HUES64 (cell line): ENCODE data around the gene CYP26A1.

Experiments
- H3K27ac ChIP-seq: 2 replicates; pipeline ENCODE4 v1.7.0; 2013; ENCODE audit warnings: low read depth, low read length, inconsistent platforms
- H3K27me3 ChIP-seq: 2 replicates; pipeline ENCODE4 v1.6.1; 2013; ENCODE audit warnings: mild to moderate bottlenecking, low read length; ENCODE audit not compliant: insufficient read depth
- H3K36me3 ChIP-seq: 2 replicates; pipeline ENCODE4 v1.6.1; 2013; ENCODE audit warnings: mild to moderate bottlenecking, low read length; ENCODE audit not compliant: insufficient read depth
- H3K4me1 ChIP-seq: 2 replicates; pipeline ENCODE4 v1.6.1; 2013; ENCODE audit warnings: mild to moderate bottlenecking, low read length, moderate library complexity; ENCODE audit not compliant: insufficient read depth
- H3K4me3 ChIP-seq: 2 replicates; pipeline ENCODE4 v1.5.1; 2013; ENCODE audit warnings: mild to moderate bottlenecking, low read length, moderate library complexity
- H3K9ac ChIP-seq: 2 replicates; pipeline ENCODE4 v1.6.1; 2013; ENCODE audit warnings: mild to moderate bottlenecking, low read depth, low read length
- H3K9me3 ChIP-seq: 2 replicates; pipeline ENCODE4 v1.6.1; 2013; ENCODE audit warnings: low read depth, low read length; ENCODE audit not compliant: insufficient read depth
- WGBS: fragments of 150-250, 120-280 bp; methylation state at CpG from one replicate; pipeline ENCODE4 v1.1.7; 2013; ENCODE audit warnings: missing lambda C conversion rate; 5-methylcytosine and 5-hydroxymethylcytosine counted together

The CYP26A1 gene

DNA sequence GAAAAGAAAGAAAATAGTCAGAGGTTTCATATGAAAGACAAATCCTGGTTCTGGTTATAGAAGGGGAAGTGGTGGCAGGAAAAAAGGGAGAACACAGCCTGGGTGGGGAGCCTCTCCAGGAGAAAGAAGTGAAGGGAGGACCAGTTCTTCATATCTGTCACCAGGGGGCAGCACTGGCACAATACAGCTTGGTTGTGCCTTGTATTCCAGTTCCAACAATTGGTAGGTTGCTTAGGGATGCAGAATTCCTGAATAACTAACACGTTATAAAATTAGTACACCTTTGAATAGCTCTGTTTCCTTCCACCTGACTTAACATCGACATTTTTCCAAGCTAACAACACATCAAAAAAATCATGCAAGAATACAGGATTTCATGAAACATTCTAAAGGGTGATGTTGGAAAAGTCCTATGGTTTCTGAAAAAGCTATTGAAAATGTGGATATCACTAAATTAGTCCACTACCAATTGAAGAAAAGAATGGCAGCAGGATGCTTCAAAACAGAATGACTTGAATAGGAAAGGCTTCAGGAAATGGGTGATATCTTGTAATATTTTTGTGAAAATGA lies 52.9 kb downstream of the CYP26A1 start:
- H3K9me3 ChIP-seq: peaks cover 28% of the 10 kb centered on the region
- 97% methylated on average over 2 of the region's 2 CpGs for WGBS

More for the DNA sequence above, 52.9 kb downstream of the CYP26A1 start:
- Histone ChIP-seq H3K27me3 (no peaks in the 10 kb centered on the region), H3K4me3 (no peak overlapping the region), H3K36me3 (no peaks in the 10 kb centered on the region), H3K9ac (no peak overlapping the region), H3K4me1 (no peaks in the 10 kb centered on the region), H3K27ac (no peak overlapping the region)
